ENCODE results near the gene INO80.

DNA sequence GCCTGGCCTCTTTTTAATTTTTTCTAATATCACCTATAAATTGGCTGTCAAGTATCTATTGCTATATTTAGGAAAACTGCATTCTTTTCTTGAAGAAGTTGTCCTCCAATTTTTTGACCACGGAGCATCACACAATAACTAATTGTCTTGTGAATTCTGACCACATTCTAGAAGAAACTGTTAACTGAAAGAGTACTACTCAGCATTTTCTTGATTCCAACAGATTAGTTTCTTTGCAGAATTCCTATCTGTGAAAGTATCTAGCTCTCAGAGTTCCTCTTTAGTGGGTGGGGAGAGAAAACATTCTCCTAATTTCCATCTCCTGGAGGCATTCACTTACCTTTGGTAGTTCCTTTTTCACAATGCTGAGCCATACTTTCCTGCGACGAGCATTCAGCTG, 31.1 kb downstream of the INO80 start:
- TF ChIP-seq CTCF (IDR thresholded peaks at IDR 0.05) (no peak), EP300 (IDR thresholded peaks at IDR 0.05) (no peak)

Measured in sigmoid colon (tissue), 4 donors.